A673 (cell line): Measurements from ENCODE around the gene AOPEP. TPM values are rescaled to one million over a fixed set of nuclear protein-coding genes. Genes with fewer than 3 reads are reported as not detected.

Experiments
- BruUV-seq: library from RNA; stranded (reverse); fragments of 400-500 nt; replicated peaks from 2 replicates; lab custom pipeline; 2021; lab: Mats Ljungman, UMichigan
- CTCF ChIA-PET: fragments of 300-600 bp; sonication (Branson Sonifier 250); formaldehyde crosslinking; loops from one replicate; lab custom pipeline; 2022; ENCODE audit warnings: antibody characterized with exemption; lab: Charles Lee
- POLR2A ChIA-PET: fragments of 300-600 bp; sonication (Branson Sonifier 250); formaldehyde crosslinking; loops from one replicate; lab custom pipeline; 2022; ENCODE audit warnings: antibody characterized with exemption; ENCODE audit not compliant: low non-redundant PET; lab: Charles Lee
- DNase-seq: peaks from one replicate; pipeline ENCODE4 v3.0.0-alpha.2; 2015; ENCODE audit warnings: low spot score
- H3K27ac ChIP-seq: fragments of 200-600 bp; sonication (generic); 2 replicates; pipeline ENCODE4 v1.5.1; 2016; ENCODE audit warnings: mixed run types, low read depth, mild to moderate bottlenecking, mixed read lengths, antibody characterized with exemption, low read length; ENCODE audit not compliant: poor library complexity, severe bottlenecking
- H3K27me3 ChIP-seq: fragments of 200-600 bp; sonication (generic); replicated peaks from 2 replicates; pipeline ENCODE4 v1.6.1; 2017; ENCODE audit warnings: mixed run types, low read depth, mild to moderate bottlenecking, mixed read lengths, antibody characterized with exemption, low read length; ENCODE audit not compliant: insufficient read depth, poor library complexity
- H3K36me3 ChIP-seq: fragments of 200-600 bp; sonication (generic); 2 replicates; pipeline ENCODE4 v1.6.1; 2016; ENCODE audit warnings: mixed run types, mild to moderate bottlenecking, mixed read lengths, antibody characterized with exemption, low read length; ENCODE audit not compliant: insufficient read depth, poor library complexity, severe bottlenecking
- H3K4me1 ChIP-seq: fragments of 200-600 bp; sonication (generic); 2 replicates; pipeline ENCODE4 v1.6.1; 2017; ENCODE audit warnings: mixed run types, mild to moderate bottlenecking, mixed read lengths, antibody characterized with exemption, low read length; ENCODE audit not compliant: insufficient read depth, poor library complexity, severe bottlenecking
- H3K4me3 ChIP-seq: fragments of 200-600 bp; sonication (generic); 2 replicates; pipeline ENCODE4 v1.5.1; 2016; ENCODE audit warnings: low read depth, mixed run types, mild to moderate bottlenecking, mixed read lengths, low read length; ENCODE audit not compliant: poor library complexity, severe bottlenecking
- H3K9me3 ChIP-seq: fragments of 200-600 bp; sonication (generic); 2 replicates; pipeline ENCODE4 v1.6.1; 2016; ENCODE audit warnings: mixed run types, low read depth, mild to moderate bottlenecking, mixed read lengths, antibody characterized with exemption, low read length; ENCODE audit not compliant: poor library complexity, severe bottlenecking
- EZH2 ChIP-seq: fragments of 200-600 bp; sonication (generic); IDR thresholded peaks from 2 replicates; pipeline ENCODE4 v1.6.1; 2017; ENCODE audit warnings: borderline replicate concordance, low read depth, mild to moderate bottlenecking, mixed read lengths, antibody characterized with exemption, low read length; ENCODE audit not compliant: poor library complexity, severe bottlenecking
- intact Hi-C: fragments of 100-400 bp; cut with micrococcal nuclease; formaldehyde crosslinking; loops from one replicate; pipeline ENCODE4 v1.10.0; 2022; ENCODE audit not compliant: unreplicated experiment
- total RNA-seq: library from RNA; stranded (reverse); gene quantifications from 2 replicates; pipeline ENCODE4 v1.2.3, GENCODE V29; 2021
- TF ChIP-seq, protein P1 (sequence below): fragments of 300-800, 200-600 bp; sonication (generic); conservative IDR thresholded peaks from 2 replicates; pipeline ENCODE4 v1.5.1; 2017; ENCODE audit warnings: low read depth, mild to moderate bottlenecking, antibody characterized with exemption, low read length, moderate library complexity, mixed read lengths

The AOPEP gene
- total RNA-seq, 1 experiment from 2014 or later, result 17.5 TPM

DNA sequence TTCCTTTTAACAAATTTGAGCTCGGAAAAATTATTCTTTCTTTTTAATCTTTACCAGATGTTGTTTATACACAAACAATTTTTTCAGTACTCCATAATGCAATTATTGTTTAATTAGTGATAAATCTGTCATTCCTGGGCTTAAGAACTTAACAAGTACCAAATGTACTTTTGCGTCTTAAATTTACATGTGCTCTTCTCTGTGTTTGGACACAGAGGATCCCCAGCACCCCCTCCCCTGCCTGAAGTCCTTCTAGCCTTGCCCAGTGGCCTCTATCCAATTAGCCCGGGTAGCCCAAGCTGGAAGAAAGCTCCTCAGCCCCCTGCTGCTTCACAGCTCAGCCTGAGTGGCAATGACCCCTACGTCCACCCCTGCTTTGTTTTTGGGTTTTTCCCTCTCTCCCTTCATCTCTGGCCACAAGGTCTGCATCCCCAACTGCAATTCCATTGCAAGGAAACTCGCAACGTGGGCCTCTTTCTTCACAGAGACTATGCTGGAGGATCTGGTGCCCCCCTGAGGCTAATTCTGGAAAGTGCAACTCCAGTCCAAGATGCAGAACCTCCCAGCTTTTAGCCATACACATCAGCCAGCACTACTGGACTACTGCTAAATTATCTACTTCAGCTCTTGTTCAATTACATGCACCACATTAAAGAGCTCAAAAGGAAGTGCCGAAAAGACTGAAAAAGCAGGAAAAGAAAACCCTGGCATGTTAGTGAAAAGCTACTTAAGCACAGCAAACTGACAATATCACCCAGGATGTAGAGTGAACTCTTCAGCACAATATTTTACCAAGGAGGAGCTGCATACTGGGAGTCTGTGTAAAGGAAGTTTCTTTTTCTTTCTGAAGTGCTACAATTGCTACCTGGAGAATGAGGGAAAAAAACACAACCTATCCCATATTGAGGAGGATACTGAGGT, 404.8 kb downstream of the AOPEP start:
- DNase-seq, result peak; percentile 78
- peaks cover 5% of the 10 kb centered on the region for H3K4me1 ChIP-seq
- no peak overlapping the region for H3K27ac ChIP-seq
- TF ChIP-seq, protein P1, sequence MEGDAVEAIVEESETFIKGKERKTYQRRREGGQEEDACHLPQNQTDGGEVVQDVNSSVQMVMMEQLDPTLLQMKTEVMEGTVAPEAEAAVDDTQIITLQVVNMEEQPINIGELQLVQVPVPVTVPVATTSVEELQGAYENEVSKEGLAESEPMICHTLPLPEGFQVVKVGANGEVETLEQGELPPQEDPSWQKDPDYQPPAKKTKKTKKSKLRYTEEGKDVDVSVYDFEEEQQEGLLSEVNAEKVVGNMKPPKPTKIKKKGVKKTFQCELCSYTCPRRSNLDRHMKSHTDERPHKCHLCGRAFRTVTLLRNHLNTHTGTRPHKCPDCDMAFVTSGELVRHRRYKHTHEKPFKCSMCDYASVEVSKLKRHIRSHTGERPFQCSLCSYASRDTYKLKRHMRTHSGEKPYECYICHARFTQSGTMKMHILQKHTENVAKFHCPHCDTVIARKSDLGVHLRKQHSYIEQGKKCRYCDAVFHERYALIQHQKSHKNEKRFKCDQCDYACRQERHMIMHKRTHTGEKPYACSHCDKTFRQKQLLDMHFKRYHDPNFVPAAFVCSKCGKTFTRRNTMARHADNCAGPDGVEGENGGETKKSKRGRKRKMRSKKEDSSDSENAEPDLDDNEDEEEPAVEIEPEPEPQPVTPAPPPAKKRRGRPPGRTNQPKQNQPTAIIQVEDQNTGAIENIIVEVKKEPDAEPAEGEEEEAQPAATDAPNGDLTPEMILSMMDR, result peak; percentile 91
- no peak for TF ChIP-seq EZH2
- no peaks in the 10 kb centered on the region for H3K27me3 ChIP-seq
- intact Hi-C loops, result loop anchor here (1.0 to 5.0 kb wide), 2 partner anchors 450 to 464 kb away; no protein-coding TSS in a partner anchor
- H3K9me3 ChIP-seq, result no peaks in the 10 kb centered on the region
- BruUV-seq, result no TSS peak
- POLR2A ChIA-PET, result no interaction called here
- H3K36me3 ChIP-seq, result no peaks in the 10 kb centered on the region
- CTCF ChIA-PET, result interaction anchor here (0.6 to 2.4 kb wide), 10 partner anchors 18 to 494 kb away, joined by 3 to 27 read pairs (median 4); no protein-coding TSS in a partner anchor
- H3K4me3 ChIP-seq, result no peak overlapping the region

DNA sequence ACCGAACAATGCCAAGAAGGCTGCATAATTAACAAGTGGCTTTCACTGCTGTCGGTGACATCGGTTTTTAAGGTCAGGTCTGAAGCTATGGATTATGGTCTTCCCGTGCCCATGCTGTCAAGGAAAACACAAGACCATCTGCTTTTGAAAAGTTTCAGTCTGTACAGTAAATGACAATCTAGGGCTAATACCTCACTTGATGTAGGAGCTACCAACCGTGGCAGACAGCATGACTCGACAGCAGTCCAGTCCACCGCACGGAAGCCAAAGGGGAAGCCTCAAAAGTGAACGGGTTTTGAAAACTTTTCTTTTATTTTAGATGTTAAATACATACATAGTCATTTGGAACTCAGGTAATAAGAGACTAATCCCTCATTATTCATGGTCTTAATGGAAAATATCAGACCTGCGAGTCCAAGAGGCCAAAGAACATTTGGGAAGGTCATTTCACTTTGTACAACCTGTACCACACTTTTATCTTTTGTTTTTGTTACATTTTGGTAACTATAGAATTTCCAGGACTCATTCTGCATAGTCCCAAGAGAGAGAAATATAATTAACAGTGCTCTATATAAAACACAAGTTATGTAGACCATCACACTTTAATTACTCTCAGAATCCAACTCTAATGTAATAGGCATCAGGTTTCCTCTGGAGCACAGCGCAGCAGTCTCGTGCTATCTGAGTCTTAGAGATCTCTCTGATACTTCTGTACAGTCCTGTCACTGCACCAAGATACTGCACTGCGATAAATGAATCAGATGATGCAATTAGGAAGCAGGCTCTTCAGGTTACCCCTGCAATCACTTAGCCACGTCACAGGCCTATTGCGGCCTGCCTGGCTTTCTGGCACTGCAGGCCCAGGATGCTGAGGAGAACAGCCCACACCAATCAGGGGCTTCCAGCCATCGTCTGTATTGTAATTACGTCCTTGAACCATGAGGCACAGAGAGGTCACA, 406.1 kb downstream of the AOPEP start:
- ChIA-PET CTCF (interaction anchor here (0.5 to 2.4 kb wide), 2 partner anchors 451 to 464 kb away, joined by 3 to 27 read pairs; no protein-coding TSS in a partner anchor), POLR2A (no interaction called here)
- intact Hi-C loops, result loop anchor here (5.0 kb wide), 1 partner anchor 465 kb away; no protein-coding TSS in a partner anchor
- H3K27ac ChIP-seq, result no peak overlapping the region
- no peaks in the 10 kb centered on the region for H3K9me3 ChIP-seq
- H3K27me3 ChIP-seq, result no peaks in the 10 kb centered on the region
- BruUV-seq, result no TSS peak
- no peak overlapping the region for H3K4me3 ChIP-seq
- peaks cover 5% of the 10 kb centered on the region for H3K4me1 ChIP-seq
- no peaks in the 10 kb centered on the region for H3K36me3 ChIP-seq
- TF ChIP-seq, protein P1, result no peak
- TF ChIP-seq EZH2, result no peak
- DNase-seq, result no peak

DNA sequence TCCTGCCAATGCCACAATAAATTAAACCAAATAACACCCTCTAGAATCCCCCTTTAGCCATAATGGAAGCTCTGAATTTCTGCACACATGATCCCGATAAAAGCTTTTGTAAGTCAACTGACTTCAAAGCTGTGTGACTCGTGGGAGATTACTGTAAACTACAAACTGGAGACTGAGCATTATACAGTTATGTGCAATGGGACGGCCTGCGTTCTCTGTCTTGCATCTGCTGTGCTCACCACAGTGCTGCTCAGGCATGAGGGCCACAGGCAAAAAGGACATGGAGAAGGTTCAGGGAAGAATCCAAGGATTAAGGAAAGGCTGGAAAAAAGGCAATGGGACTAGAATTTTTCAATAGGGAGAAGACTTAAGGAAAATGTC, 406.8 kb downstream of the AOPEP start:
- intact Hi-C loops, result loop anchor here (5.0 kb wide), 1 partner anchor 466 kb away; no protein-coding TSS in a partner anchor
- POLR2A ChIA-PET, result no interaction called here
- TF ChIP-seq, protein P1, result no peak
- TF ChIP-seq EZH2, result no peak
- no peak overlapping the region for H3K4me3 ChIP-seq
- no peak for DNase-seq
- H3K27me3 ChIP-seq, result no peaks in the 10 kb centered on the region
- H3K9me3 ChIP-seq, result no peaks in the 10 kb centered on the region
- no TSS peak for BruUV-seq
- H3K36me3 ChIP-seq, result no peaks in the 10 kb centered on the region
- no peak overlapping the region for H3K27ac ChIP-seq
- CTCF ChIA-PET, result no interaction called here
- H3K4me1 ChIP-seq, result peaks cover 5% of the 10 kb centered on the region
